GM19438 (cell line): ENCODE data around the gene CCN6.
"Not testable (repeated sequence)": the region's sequence is repeated elsewhere in the genome, so short reads cannot be mapped to it uniquely, and the experiment has no call there.

Experiments used
- ATAC-seq: cut with Tn5 transposase; IDR thresholded peaks from one replicate; pipeline ENCODE4 v1.9.1; 2021; ENCODE audit warnings: low read depth; ENCODE audit not compliant: unreplicated experiment

Gene CCN6

DNA sequence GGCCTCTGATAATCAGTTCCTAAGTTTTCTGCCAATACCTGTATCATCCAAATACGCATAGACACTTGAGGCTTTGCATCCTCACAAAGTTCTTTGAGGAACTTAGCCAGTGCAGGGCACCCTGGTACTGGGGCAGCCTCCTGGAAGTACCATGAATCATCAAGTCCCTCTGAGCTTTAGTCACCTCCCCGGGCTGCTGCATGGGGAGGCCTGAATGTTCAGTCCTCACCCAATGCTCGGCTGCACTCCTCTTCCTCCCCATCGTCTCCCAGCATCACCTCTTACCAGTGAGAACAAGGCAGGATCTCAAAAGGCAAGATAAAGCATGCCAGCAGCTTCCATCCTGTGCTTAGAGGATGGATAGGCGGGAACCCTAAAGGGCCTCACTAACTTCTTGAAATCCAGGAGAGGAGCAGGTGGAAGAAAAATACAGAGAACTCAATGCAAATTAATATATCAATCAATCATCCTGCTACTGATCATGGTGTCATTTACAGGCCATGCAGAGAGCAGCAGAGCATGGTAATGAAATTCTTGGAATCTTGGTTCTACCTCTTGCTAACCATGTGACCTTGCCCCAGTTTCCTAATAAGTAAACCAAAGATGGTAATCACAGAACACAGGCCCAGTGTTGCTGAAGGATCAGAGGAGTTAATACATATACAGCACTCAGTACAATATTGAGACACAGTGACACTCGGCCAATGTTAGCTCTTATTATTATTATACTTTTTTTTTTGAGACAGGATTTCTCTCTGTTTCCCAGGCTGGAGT is 4.7 kb upstream of the CCN6 start:
- no peak for ATAC-seq

DNA sequence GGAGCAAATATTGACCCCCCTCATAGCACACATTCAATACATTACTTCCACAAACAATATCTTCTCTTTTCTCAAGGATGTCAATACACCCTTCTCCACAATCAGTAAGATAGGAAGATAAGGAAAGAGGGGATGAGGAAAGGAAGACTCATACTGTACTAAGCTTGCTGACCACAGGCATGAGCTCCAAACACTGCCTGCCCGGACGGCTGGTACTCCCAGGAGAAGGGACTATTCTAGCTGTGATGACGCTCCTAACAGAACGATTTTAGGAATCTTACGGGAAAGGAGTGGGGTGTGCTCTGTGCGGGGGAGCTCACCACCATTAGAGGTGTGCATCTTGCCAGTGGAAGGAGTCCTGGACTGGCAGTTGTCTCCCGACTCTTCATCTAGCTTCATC is 3.9 kb upstream of the CCN6 start:
- ATAC-seq = no peak

GRCh38 chr6:112050429-112050828 is 3.5 kb upstream of the CCN6 start:
- no peak for ATAC-seq

DNA sequence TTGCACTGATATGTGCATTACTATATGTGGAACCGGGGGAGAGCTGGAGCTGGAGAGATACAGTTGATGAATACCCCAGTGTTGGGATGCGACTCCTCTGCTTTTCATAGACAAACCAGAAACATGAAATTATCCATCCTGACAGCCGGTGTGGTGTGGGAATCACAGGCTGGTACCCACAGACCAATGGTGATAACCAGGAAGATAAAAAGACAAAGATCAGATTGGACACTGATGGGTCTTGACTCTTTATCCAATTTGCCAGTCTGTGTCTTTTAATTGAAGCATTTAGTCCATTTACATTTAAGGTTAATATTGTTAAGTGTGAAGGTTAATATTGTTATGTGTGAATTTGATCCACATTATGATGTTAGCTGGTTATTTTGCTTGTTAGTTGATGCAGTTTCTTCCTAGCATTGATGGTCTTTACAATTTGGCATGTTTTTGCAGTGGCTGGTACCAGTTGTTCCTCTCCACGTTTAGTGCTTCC is 2.6 kb upstream of the CCN6 start:
- not testable (repeated sequence) for ATAC-seq

DNA sequence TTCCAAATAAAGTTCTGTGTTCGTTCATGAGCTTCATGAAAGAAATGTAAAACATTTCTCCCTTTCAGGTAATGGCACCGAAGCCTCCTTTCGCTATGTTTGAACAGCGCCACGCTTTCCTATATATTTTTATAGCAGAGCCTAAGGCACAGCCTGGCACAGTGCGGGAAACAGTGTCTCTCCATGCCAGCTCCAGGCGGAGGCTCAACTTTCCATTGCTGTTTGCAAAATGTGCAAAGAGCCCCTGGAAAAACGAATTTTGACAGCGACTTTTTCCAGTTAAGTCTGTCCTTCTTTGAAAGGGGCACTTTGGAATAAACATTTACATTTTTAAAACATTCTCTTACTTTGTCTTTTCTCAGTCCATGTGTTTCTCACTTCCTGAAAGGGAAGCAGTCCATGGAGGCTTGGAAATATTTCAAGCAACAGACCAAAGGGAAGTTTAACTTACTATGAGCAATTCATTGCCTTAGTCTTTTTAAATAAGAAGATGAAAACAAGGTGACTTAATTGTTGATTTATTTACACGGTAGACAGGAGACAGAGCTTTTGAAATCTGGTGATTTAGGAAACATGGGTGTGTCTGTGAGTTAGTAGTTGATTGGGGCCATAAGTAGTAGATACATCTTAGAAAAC is 769 bp downstream of the CCN6 start:
- ATAC-seq = no peak

DNA sequence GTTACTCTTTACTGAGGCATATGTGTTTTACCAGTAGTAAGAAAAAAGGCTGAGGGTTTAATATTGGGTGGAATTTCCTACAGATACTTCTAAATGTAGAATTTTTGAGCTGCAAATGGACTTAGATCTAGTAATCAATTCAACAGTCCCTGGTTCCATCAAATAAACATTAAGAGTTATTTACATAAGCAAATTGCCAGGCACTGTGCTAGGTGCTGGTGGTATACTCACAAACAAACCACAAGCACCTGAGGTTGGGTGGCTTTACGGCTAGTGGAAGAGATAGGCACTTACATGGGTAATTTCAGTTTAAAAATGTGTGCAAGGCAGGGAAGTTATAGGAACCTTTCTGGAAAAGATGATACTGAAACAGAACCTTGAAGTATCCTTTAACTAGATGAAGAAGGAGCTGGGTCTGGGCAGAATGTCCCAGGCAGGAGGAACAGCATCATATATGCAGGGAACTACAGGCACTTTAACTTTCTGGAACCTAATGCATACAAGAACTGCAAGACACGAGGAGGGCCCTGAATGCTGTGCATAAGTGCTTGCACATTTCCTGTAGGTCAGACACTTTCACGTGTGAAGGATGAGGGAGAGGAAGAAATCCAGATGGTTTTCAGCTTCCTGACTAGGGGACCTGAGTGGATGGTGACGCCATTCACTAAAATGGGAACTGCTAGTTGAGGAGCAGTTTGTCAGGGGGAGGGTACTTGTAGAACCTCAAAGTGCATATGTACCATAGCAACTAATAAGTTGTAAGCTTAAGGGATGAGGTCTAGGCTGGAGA is 4.5 kb downstream of the CCN6 start:
- no peak for ATAC-seq

GRCh38 chr6:112061605-112062004 is 7.7 kb downstream of the CCN6 start:
- ATAC-seq = no peak

DNA sequence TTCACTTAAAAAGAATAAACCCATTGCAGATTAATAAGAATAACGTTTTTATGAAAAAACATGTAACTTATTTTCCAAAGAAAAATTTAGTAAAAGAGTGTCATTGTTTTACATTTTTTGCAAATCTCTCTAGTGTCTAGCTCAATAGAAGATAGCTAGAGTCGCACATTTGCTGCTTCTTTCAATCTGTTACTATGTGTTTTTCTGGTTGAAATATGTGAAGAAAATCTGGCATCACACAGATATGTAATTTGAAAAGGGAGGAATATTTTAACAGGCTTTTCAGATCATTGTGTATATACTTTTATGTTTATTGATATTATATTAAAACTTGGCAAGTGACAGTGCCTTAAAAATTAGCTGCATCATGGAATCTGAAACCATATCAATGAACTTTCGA is 9.1 kb downstream of the CCN6 start:
- no peak for ATAC-seq

DNA sequence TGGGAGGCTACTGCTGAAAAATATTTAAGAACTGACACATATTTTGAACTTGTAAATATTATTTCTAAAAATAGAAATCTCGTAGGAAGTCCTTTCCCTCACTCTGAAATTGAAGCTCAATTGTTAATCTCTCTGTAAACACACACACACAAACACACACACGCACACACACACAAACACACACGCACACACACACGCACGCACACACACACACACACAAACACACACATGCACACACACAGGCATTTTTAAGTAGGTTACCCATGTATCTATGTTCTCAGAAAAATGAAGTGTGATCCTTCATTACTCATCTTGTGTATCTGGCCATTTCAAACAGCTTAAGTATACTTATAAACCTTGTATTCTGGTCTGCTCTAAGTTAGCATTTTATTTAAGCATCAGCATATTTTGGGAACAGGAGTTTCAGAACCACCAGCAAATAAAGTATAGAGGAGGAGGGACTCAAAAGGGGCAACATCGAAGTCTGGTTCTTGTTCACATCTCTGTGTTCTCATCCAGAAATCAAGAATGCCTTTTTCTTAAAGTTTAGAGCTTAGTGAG is 11.6 kb downstream of the CCN6 start:
- no peak for ATAC-seq

DNA sequence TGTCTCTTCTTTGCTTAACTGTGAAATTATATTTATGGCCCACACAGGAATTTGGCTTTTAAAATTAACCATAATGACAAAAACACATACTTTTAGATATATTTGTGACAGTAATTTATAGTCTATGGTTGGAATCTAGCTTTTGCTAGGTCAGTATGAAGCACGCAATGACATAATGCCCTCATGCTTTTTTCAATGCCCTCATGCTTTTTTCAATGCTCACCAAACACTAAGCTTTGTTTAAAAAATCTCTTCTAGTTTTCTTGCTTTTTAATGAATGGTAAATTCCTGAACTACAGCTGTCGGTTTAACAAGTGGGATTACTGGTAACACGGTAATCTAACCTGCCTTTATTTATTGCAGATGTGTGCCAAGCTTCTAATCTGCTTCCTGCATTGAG is 12.7 kb downstream of the CCN6 start:
- no peak for ATAC-seq

DNA sequence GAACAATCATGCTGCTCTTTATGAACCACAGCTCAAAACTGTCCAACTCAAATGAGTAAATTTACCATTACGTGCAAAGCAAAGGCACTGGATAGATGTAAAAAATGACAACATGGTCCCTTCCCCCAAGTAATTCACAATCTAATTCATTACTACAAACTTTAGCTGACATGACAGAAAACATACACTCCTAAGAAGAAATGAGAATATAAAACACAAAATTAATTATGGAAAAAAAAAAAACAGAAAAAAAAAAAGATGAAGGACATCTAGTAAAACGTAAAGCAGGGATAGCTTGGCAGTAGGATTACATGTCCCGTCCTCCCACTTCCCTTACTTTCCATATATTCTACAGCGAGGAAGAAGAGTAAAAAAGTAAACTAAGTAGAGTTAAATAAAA is 27.7 kb downstream of the CCN6 start:
- ATAC-seq = no peak

GRCh38 chr6:112085286-112086065 is 31.6 kb downstream of the CCN6 start:
- ATAC-seq = no peak

DNA sequence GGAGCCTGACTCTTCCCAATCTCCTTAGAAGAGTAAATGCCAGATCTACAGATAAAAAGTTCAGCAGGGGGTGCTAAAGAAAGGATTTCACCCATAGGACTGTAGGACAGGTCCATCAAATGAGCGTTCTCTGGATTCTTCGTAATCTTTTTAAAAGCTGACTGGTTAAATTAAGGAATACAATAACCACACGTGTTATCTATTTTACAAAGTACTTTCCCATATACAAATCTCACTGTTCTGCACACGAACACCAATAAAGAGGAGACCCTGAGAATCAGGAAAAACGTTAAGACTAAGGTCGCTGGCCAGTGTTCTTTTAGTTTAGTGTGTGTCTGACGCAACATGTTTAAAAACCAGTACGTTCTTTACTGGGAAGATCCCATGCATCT is 32.8 kb downstream of the CCN6 start:
- peak; percentile 54 for ATAC-seq

DNA sequence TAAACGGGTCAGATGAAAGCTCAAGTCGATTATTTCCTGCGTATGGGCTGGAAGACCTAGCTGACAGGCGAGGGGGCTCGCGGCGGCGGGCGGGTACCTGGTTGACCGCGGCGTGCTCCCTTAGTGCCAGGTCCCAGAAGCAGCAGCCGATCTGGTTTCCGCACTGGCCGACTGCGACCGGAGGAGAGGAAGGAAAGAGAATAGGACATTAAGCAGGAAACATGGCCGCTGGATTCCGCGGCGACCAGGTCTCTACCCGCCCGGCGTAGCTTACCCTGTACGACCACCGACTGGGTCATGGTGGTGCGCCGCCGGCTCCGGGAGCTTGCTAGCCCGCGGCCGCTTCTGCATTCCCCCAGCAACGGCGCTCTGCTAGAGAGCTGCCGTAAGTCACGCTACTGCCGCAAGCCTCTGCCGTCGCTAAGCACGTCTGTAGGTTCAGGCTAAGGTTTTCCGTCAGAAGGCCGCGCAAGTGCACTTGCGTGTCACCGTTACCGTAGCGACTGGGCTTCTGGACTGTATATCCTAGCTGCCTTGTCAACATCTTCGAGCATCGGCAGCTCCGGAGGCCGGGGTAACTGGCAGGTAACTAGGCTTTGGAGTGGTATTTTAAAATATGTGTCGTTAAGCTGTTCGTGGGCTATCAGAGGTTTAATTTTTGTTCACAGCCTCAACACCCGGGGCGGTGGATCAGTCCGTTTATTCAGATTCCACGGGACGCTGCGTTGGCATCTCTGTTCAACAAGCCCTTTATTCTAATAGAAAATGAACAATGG is 33.4 kb downstream of the CCN6 start, which contains the start of the genes FAM229B and TUBE1:
Gene FAM229B, plus strand, starts transcription at position 456 of the 776 bp plus-strand sequence. CDS start 11,693 bp downstream, outside the sequence.
Gene TUBE1, minus strand, starts transcription at position 347 of the 776 bp plus-strand sequence. Its CDS starts 48 bp downstream, at position 299.
- ATAC-seq = peak; percentile 94

DNA sequence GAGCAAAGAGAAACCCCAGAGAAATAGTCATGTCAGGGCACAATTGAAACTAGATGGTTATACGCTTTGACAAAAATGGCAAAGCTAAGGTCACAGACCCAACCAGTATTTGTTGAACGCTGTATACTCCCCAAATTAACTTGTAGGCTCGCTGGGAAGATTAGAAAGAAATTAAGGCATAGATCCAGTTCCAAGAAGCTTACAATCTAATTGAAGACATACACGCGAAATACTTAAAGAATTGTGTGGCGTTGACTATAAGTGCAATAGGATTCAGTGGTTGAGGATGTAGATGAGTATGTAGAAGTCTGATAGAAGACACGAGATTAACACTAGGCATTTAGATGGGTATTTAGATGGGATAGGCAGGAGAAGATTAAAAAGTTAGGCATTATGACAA is 34.0 kb downstream of the CCN6 start:
- no peak for ATAC-seq

DNA sequence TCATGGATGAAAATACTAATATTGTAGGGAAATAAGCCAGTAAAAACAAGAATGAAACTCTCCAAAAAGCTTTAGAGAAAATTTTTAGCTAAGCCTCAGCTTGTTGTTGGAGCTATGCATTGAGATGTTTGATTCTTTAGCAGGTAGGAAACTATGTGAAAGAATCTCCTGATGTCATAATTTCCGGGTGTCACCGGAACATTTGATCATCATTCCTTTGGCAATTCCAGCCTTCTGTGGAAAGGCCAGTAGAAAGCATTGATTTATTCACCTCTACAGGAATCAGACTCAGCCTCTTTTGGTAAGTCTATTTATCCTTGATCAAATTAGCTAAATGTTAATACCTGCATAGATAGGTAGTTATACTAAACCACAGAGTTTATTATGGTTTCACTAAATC is 43.0 kb downstream of the CCN6 start:
- no peak for ATAC-seq

DNA sequence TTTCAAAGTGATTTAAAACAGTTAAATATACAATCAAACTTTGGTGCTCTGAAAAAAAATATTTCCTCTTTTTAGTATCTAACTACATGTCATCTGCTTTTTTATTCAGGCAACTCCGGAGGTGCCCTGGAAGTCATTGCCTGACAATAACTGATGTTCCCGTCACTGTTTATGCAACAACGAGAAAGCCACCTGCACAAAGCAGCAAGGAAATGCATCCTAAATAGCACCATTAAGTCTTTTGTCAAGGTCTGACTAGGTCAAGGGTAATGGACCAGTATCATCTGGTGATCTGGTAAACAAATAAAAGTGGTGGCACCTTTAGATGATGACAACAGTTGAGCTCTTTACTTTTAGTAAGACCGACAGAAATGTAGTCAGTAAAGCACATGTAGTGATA is 46.7 kb downstream of the CCN6 start:
- no peak for ATAC-seq

DNA sequence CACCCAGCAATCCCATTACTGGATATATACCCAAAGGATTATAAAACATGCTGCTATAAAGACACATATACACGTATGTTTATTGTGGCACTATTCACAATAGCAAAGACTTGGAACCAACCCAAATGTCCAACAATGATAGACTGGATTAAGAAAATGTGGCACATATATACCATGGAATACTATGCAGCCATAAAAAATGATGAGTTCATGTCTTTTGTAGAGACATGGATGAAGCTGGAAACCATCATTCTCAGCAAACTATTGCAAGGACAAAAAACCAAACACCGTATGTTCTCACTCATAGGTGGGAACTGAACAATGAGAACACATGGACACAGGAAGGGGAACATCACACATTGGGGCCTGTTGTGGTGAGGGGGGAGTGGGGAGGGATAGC is 52.1 kb downstream of the CCN6 start:
- not testable (repeated sequence) for ATAC-seq

DNA sequence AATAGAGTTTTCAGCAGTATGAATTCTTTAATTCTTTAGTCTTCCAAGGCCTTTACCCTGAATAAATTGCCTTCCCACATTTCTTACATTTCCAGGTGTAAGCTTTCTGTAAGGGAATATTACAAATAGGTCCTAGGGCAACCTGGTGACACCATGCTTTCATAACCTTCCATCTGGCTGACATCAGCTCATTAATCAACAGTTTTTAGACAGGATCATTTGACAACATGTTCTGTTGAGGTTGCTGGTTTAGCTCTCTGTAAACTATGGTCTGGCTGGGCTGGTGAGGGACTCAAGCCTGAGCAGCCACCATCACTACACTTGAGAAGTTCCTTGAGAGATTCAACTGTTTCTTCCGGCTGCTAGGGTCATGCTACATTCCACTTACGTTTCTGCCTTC is 52.7 kb downstream of the CCN6 start:
- no peak for ATAC-seq
